ENCODE data around the gene MNT.
"Not testable (repeated sequence)": the region's sequence is repeated elsewhere in the genome, so short reads cannot be mapped to it uniquely, and the experiment has no call there.

The MNT gene

GRCh38 chr17:2447479-2447878, 46.6 kb upstream of the MNT start:
- H3K4ac ChIP-seq (ENCODE audit: low read length); H3K27me3 ChIP-seq (ENCODE audit: control insufficient read depth in 3 of 3, insufficient read depth in 3 of 3, low read depth in 1 of 3, low read length in 3 of 3); H3K79me1 ChIP-seq (ENCODE audit: low read depth, low read length); H2AFZ ChIP-seq (ENCODE audit: low read length); H3K18ac ChIP-seq (ENCODE audit: low read length); H2BK5ac ChIP-seq (ENCODE audit: low read length); H3K4me1 ChIP-seq (ENCODE audit: control insufficient read depth in 2 of 2, insufficient read depth in 1 of 2, low read depth in 1 of 2, low read length in 2 of 2); H4K91ac ChIP-seq (ENCODE audit: low read depth, low read length, poor library complexity); H2AK5ac ChIP-seq (ENCODE audit: low read depth, low read length); H3K9ac ChIP-seq (ENCODE audit: low read depth, low read length, poor library complexity); H2BK120ac ChIP-seq (ENCODE audit: low read depth, low read length); H3K4me2 ChIP-seq (ENCODE audit: insufficient read depth, low read length, poor library complexity, severe bottlenecking); H2BK12ac ChIP-seq (ENCODE audit: low read length); H3K27ac ChIP-seq (replicated peaks; ENCODE audit: low read length); H3K4me3 ChIP-seq (ENCODE audit: low read length in 2 of 2); H4K8ac ChIP-seq (ENCODE audit: low read depth, low read length); H3K14ac ChIP-seq (ENCODE audit: low read length); H2BK15ac ChIP-seq (ENCODE audit: low read length); H3K23ac ChIP-seq (ENCODE audit: low read depth, low read length, poor library complexity); DNase-seq (ENCODE audit: low spot score): not testable (repeated sequence)
- peaks cover 2 to 12% of the 10 kb centered on the region in 2 donors for H3K9me3 ChIP-seq (replicated peaks in 1 of 2; ENCODE audit: control insufficient read depth in 2 of 2, insufficient read depth in 1 of 2, low read depth in 1 of 2, low read length in 2 of 2)
- WGBS, 2 donors (ENCODE audit: extremely low coverage in 2 of 2, insufficient read length in 2 of 2, insufficient replicate concordance in 1 of 2): no CpG with 5 or more reads among the region's 29 CpGs
- peaks cover 0 to 11% of the 10 kb centered on the region in 2 donors for H3K36me3 ChIP-seq (replicated peaks in 1 of 2; ENCODE audit: control insufficient read depth in 2 of 2, insufficient read depth in 2 of 2, low read length in 2 of 2)

- H2BK12ac ChIP-seq (ENCODE audit: low read length): no peak overlapping the region
- H3K14ac ChIP-seq (ENCODE audit: low read length): no peak overlapping the region
- no peak for DNase-seq (ENCODE audit: low spot score)
- WGBS, 2 donors (ENCODE audit: extremely low coverage in 2 of 2, insufficient read length in 2 of 2, insufficient replicate concordance in 1 of 2): no CpG with 5 or more reads among the region's 1 CpG
- H3K4ac ChIP-seq (ENCODE audit: low read length): no peak overlapping the region
- H3K27ac ChIP-seq (replicated peaks; ENCODE audit: low read length): no peak overlapping the region
- no peak overlapping the region for H3K18ac ChIP-seq (ENCODE audit: low read length)
- H3K23ac ChIP-seq (ENCODE audit: low read depth, low read length, poor library complexity): no peak overlapping the region
- H3K9me3 ChIP-seq (replicated peaks in 1 of 2; ENCODE audit: control insufficient read depth in 2 of 2, insufficient read depth in 1 of 2, low read depth in 1 of 2, low read length in 2 of 2): peaks cover 3 to 16% of the 10 kb centered on the region in 2 donors
- no peak overlapping the region for H3K4me2 ChIP-seq (ENCODE audit: insufficient read depth, low read length, poor library complexity, severe bottlenecking)
- H2AK5ac ChIP-seq (ENCODE audit: low read depth, low read length): no peak overlapping the region
- no peaks in the 10 kb centered on the region for H3K4me1 ChIP-seq (ENCODE audit: control insufficient read depth in 2 of 2, insufficient read depth in 1 of 2, low read depth in 1 of 2, low read length in 2 of 2)
- peaks cover 3 to 21% of the 10 kb centered on the region in 2 donors for H3K36me3 ChIP-seq (replicated peaks in 1 of 2; ENCODE audit: control insufficient read depth in 2 of 2, insufficient read depth in 2 of 2, low read length in 2 of 2)
- no peaks in the 10 kb centered on the region for H3K27me3 ChIP-seq (ENCODE audit: control insufficient read depth in 3 of 3, insufficient read depth in 3 of 3, low read depth in 1 of 3, low read length in 3 of 3)
- H2BK120ac ChIP-seq (ENCODE audit: low read depth, low read length): no peak overlapping the region
- H2BK15ac ChIP-seq (ENCODE audit: low read length): no peak overlapping the region
- no peak overlapping the region for H3K9ac ChIP-seq (ENCODE audit: low read depth, low read length, poor library complexity)
- H4K8ac ChIP-seq (ENCODE audit: low read depth, low read length): no peak overlapping the region
- no peak overlapping the region for H4K91ac ChIP-seq (ENCODE audit: low read depth, low read length, poor library complexity)
- no peaks in the 10 kb centered on the region for H3K79me1 ChIP-seq (ENCODE audit: low read depth, low read length)
- H3K4me3 ChIP-seq (ENCODE audit: low read length in 2 of 2): no peak overlapping the region
- no peak overlapping the region for H2BK5ac ChIP-seq (ENCODE audit: low read length)
- H2AFZ ChIP-seq (ENCODE audit: low read length): no peak overlapping the region
Measured at GRCh38 chr17:2445638-2446037, 44.8 kb upstream of the MNT start.

GRCh38 chr17:2444382-2444781, 43.5 kb upstream of the MNT start:
- Histone ChIP-seq H4K91ac (ENCODE audit: low read depth, low read length, poor library complexity) (no peak overlapping the region), H3K27ac (replicated peaks; ENCODE audit: low read length) (no peak overlapping the region), H3K27me3 (ENCODE audit: control insufficient read depth in 3 of 3, insufficient read depth in 3 of 3, low read depth in 1 of 3, low read length in 3 of 3) (no peaks in the 10 kb centered on the region), H2AFZ (ENCODE audit: low read length) (no peak overlapping the region), H3K4me2 (ENCODE audit: insufficient read depth, low read length, poor library complexity, severe bottlenecking) (no peak overlapping the region), H3K9ac (ENCODE audit: low read depth, low read length, poor library complexity) (no peak overlapping the region), H2BK5ac (ENCODE audit: low read length) (no peak overlapping the region), H3K18ac (ENCODE audit: low read length) (no peak overlapping the region), H2BK12ac (ENCODE audit: low read length) (no peak overlapping the region), H2AK5ac (ENCODE audit: low read depth, low read length) (no peak overlapping the region), H3K79me1 (ENCODE audit: low read depth, low read length) (no peaks in the 10 kb centered on the region), H3K14ac (ENCODE audit: low read length) (no peak overlapping the region), H3K23ac (ENCODE audit: low read depth, low read length, poor library complexity) (no peak overlapping the region), H3K4ac (ENCODE audit: low read length) (no peak overlapping the region), H2BK120ac (ENCODE audit: low read depth, low read length) (no peak overlapping the region), H3K9me3 (replicated peaks in 1 of 2; ENCODE audit: control insufficient read depth in 2 of 2, insufficient read depth in 1 of 2, low read depth in 1 of 2, low read length in 2 of 2) (peaks cover 3 to 16% of the 10 kb centered on the region in 2 donors), H4K8ac (ENCODE audit: low read depth, low read length) (no peak overlapping the region), H3K36me3 (replicated peaks in 1 of 2; ENCODE audit: control insufficient read depth in 2 of 2, insufficient read depth in 2 of 2, low read length in 2 of 2) (peaks cover 4 to 29% of the 10 kb centered on the region in 2 donors), H3K4me1 (ENCODE audit: control insufficient read depth in 2 of 2, insufficient read depth in 1 of 2, low read depth in 1 of 2, low read length in 2 of 2) (no peaks in the 10 kb centered on the region), H3K4me3 (ENCODE audit: low read length in 2 of 2) (no peak overlapping the region), H2BK15ac (ENCODE audit: low read length) (no peak overlapping the region)
- no peak for DNase-seq (ENCODE audit: low spot score)
- WGBS, 2 donors (ENCODE audit: extremely low coverage in 2 of 2, insufficient read length in 2 of 2, insufficient replicate concordance in 1 of 2): no CpG with 5 or more reads among the region's 8 CpGs

- H3K4me3 ChIP-seq (ENCODE audit: low read length in 2 of 2): no peak overlapping the region
- H2BK12ac ChIP-seq (ENCODE audit: low read length): no peak overlapping the region
- no CpG with 5 or more reads among the region's 3 CpGs for WGBS, 2 donors (ENCODE audit: extremely low coverage in 2 of 2, insufficient read length in 2 of 2, insufficient replicate concordance in 1 of 2)
- no peak overlapping the region for H4K91ac ChIP-seq (ENCODE audit: low read depth, low read length, poor library complexity)
- no peak overlapping the region for H2BK15ac ChIP-seq (ENCODE audit: low read length)
- H3K14ac ChIP-seq (ENCODE audit: low read length): no peak overlapping the region
- H3K27ac ChIP-seq (replicated peaks; ENCODE audit: low read length): peak overlapping the region; percentile 40
- no peak overlapping the region for H2AK5ac ChIP-seq (ENCODE audit: low read depth, low read length)
- peaks cover 3 to 16% of the 10 kb centered on the region in 2 donors for H3K9me3 ChIP-seq (replicated peaks in 1 of 2; ENCODE audit: control insufficient read depth in 2 of 2, insufficient read depth in 1 of 2, low read depth in 1 of 2, low read length in 2 of 2)
- no peaks in the 10 kb centered on the region for H3K79me1 ChIP-seq (ENCODE audit: low read depth, low read length)
- no peak overlapping the region for H2AFZ ChIP-seq (ENCODE audit: low read length)
- no peak overlapping the region for H2BK5ac ChIP-seq (ENCODE audit: low read length)
- H4K8ac ChIP-seq (ENCODE audit: low read depth, low read length): no peak overlapping the region
- H3K27me3 ChIP-seq (ENCODE audit: control insufficient read depth in 3 of 3, insufficient read depth in 3 of 3, low read depth in 1 of 3, low read length in 3 of 3): no peaks in the 10 kb centered on the region
- peaks cover 8 to 51% of the 10 kb centered on the region in 2 donors for H3K36me3 ChIP-seq (replicated peaks in 1 of 2; ENCODE audit: control insufficient read depth in 2 of 2, insufficient read depth in 2 of 2, low read length in 2 of 2)
- no peak overlapping the region for H3K23ac ChIP-seq (ENCODE audit: low read depth, low read length, poor library complexity)
- H3K9ac ChIP-seq (ENCODE audit: low read depth, low read length, poor library complexity): no peak overlapping the region
- H3K18ac ChIP-seq (ENCODE audit: low read length): no peak overlapping the region
- no peaks in the 10 kb centered on the region for H3K4me1 ChIP-seq (ENCODE audit: control insufficient read depth in 2 of 2, insufficient read depth in 1 of 2, low read depth in 1 of 2, low read length in 2 of 2)
- no peak overlapping the region for H3K4ac ChIP-seq (ENCODE audit: low read length)
- no peak for DNase-seq (ENCODE audit: low spot score)
- no peak overlapping the region for H3K4me2 ChIP-seq (ENCODE audit: insufficient read depth, low read length, poor library complexity, severe bottlenecking)
- H2BK120ac ChIP-seq (ENCODE audit: low read depth, low read length): no peak overlapping the region
Measured at GRCh38 chr17:2442166-2442565, 41.3 kb upstream of the MNT start.

Measured in neuronal stem cell (in vitro differentiated cells).